ENCODE measurements around the gene CLCN7. TPM values are rescaled to one million over a fixed set of nuclear protein-coding genes. Genes with fewer than 3 reads are reported as not detected.

Gene CLCN7
- total RNA-seq, 1 donor from 2014 or later, result 98.1 TPM

GRCh38 chr16:1413684-1414531 lies 60.9 kb downstream of the CLCN7 start:
- Mint-ChIP-seq H3K27me3 (no peaks in the 10 kb centered on the region), H3K36me3 (no peaks in the 10 kb centered on the region), H3K4me1 (ENCODE audit: unreplicated experiment) (peaks cover 15% of the 10 kb centered on the region), H3K9me3 (no peaks in the 10 kb centered on the region), H3K27ac (peak overlapping the region; percentile 74), H3K4me3 (peak overlapping the region; percentile 83)
- DNase-seq (ENCODE audit: extremely low spot score, unreplicated experiment), result no peak
- TF ChIP-seq, protein P1, sequence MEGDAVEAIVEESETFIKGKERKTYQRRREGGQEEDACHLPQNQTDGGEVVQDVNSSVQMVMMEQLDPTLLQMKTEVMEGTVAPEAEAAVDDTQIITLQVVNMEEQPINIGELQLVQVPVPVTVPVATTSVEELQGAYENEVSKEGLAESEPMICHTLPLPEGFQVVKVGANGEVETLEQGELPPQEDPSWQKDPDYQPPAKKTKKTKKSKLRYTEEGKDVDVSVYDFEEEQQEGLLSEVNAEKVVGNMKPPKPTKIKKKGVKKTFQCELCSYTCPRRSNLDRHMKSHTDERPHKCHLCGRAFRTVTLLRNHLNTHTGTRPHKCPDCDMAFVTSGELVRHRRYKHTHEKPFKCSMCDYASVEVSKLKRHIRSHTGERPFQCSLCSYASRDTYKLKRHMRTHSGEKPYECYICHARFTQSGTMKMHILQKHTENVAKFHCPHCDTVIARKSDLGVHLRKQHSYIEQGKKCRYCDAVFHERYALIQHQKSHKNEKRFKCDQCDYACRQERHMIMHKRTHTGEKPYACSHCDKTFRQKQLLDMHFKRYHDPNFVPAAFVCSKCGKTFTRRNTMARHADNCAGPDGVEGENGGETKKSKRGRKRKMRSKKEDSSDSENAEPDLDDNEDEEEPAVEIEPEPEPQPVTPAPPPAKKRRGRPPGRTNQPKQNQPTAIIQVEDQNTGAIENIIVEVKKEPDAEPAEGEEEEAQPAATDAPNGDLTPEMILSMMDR (conservative IDR thresholded peaks at IDR 0.05), result peak; percentile 78

GRCh38 chr16:1412847-1413246 lies 62.0 kb downstream of the CLCN7 start:
- Mint-ChIP-seq H3K36me3 (no peaks in the 10 kb centered on the region), H3K27me3 (no peaks in the 10 kb centered on the region), H3K4me3 (peak overlapping the region; percentile 59), H3K4me1 (ENCODE audit: unreplicated experiment) (peaks cover 16% of the 10 kb centered on the region), H3K9me3 (no peaks in the 10 kb centered on the region), H3K27ac (no peak overlapping the region)
- TF ChIP-seq, protein P1 (conservative IDR thresholded peaks at IDR 0.05), result no peak
- no peak for DNase-seq (ENCODE audit: extremely low spot score, unreplicated experiment)

- no peaks in the 10 kb centered on the region for H3K27me3 Mint-ChIP-seq
- H3K27ac Mint-ChIP-seq, result no peak overlapping the region
- no peaks in the 10 kb centered on the region for H3K36me3 Mint-ChIP-seq
- TF ChIP-seq, protein P1 (conservative IDR thresholded peaks at IDR 0.05), result no peak
- peak overlapping the region; percentile 84 for H3K4me3 Mint-ChIP-seq
- H3K9me3 Mint-ChIP-seq, result no peaks in the 10 kb centered on the region
- H3K4me1 Mint-ChIP-seq (ENCODE audit: unreplicated experiment), result peaks cover 10% of the 10 kb centered on the region
- DNase-seq (ENCODE audit: extremely low spot score, unreplicated experiment), result peak; percentile 96
Observed at GRCh38 chr16:1408171-1408837, 66.5 kb downstream of the CLCN7 start.

DNA sequence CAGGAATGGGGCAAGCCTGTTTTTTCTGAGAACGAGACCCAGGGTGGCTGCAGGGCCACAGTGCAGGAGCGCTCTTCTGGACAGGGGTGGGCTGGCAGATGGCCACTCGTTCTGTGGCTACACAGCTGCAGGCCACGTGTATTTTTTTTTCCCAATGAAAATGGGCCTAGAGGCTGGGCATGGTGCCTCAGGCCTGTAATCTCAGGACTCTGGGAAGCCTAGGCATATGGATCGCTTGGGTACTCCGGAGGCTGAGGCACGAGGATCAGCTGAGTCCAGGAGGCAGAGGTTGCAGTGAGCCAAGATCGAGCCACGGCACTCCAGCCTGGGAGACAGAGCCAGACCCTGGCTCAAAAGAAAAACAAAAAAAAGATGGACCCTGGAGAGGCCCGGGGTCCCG lies 67.1 kb downstream of the CLCN7 start:
- no peak for DNase-seq (ENCODE audit: extremely low spot score, unreplicated experiment)
- Mint-ChIP-seq H3K4me1 (ENCODE audit: unreplicated experiment) (peaks cover 10% of the 10 kb centered on the region), H3K27ac (peak overlapping the region; percentile 70), H3K4me3 (peak overlapping the region; percentile 84), H3K36me3 (no peaks in the 10 kb centered on the region), H3K27me3 (no peaks in the 10 kb centered on the region), H3K9me3 (no peaks in the 10 kb centered on the region)
- TF ChIP-seq, protein P1 (conservative IDR thresholded peaks at IDR 0.05), result no peak

DNA sequence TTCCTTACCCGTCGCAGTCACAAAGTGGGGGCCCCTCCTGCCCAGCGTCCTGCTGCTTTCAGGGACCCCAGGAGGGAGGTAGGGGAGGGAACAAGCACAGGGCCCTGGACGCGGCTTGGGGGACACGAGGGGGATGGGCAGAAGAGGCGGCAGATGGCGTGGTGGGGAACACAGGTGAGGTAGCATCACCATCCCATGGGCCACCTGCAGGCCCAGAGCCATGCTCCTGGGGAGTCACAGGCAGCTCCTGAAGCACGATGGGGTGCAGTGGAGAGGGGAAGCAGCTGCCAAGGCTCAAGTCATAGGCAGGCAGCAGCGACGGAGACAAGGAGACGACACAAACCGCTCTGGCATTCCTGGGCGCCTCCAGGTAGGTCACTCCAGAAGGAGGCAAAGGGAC lies 71.1 kb downstream of the CLCN7 start:
- no peak for DNase-seq (ENCODE audit: extremely low spot score, unreplicated experiment)
- H3K4me3 Mint-ChIP-seq, result no peak overlapping the region
- TF ChIP-seq, protein P1 (conservative IDR thresholded peaks at IDR 0.05), result no peak
- H3K36me3 Mint-ChIP-seq, result no peaks in the 10 kb centered on the region
- H3K27me3 Mint-ChIP-seq, result no peaks in the 10 kb centered on the region
- H3K27ac Mint-ChIP-seq, result no peak overlapping the region
- H3K4me1 Mint-ChIP-seq (ENCODE audit: unreplicated experiment), result no peaks in the 10 kb centered on the region
- H3K9me3 Mint-ChIP-seq, result no peaks in the 10 kb centered on the region
